ENCODE results near the gene NR2F1-AS1.
"Not testable (repeated sequence)": the region's sequence is repeated elsewhere in the genome, so short reads cannot be mapped to it uniquely, and the experiment has no call there.

Gene NR2F1-AS1

DNA sequence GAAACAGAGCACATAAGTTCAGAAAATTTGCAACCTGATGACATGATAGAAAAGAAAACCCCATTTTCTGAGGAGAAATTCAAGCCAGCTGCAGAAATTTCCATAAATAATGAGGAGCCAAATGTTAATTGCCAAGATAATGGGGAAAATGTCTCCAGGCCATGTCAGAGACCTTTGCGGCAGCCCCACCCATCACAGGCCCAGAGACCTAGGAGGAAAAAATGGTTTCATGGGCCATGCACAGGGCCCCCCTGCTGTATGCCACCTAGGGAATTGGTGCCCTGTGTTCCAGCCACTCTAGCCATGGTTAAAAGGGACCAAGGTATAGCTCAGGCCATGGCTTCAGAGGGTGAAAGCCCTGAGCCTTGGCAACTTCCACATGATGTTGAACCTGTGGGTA is 118.1 kb downstream of the NR2F1-AS1 start:
- DNase-seq = no peak
- H3K36me3 ChIP-seq = no peaks in the 10 kb centered on the region
- no peak overlapping the region for H3K4me3 ChIP-seq (ENCODE audit: low read depth, low read length)
- H3K27ac ChIP-seq = no peak overlapping the region
- H3K9me3 ChIP-seq (ENCODE audit: severe bottlenecking) = peaks cover 6% of the 10 kb centered on the region
- H3K27me3 ChIP-seq (ENCODE audit: insufficient read depth, low read depth, severe bottlenecking) = no peaks in the 10 kb centered on the region
- TF ChIP-seq, protein P1, sequence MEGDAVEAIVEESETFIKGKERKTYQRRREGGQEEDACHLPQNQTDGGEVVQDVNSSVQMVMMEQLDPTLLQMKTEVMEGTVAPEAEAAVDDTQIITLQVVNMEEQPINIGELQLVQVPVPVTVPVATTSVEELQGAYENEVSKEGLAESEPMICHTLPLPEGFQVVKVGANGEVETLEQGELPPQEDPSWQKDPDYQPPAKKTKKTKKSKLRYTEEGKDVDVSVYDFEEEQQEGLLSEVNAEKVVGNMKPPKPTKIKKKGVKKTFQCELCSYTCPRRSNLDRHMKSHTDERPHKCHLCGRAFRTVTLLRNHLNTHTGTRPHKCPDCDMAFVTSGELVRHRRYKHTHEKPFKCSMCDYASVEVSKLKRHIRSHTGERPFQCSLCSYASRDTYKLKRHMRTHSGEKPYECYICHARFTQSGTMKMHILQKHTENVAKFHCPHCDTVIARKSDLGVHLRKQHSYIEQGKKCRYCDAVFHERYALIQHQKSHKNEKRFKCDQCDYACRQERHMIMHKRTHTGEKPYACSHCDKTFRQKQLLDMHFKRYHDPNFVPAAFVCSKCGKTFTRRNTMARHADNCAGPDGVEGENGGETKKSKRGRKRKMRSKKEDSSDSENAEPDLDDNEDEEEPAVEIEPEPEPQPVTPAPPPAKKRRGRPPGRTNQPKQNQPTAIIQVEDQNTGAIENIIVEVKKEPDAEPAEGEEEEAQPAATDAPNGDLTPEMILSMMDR (IDR thresholded peaks at IDR 0.05; ENCODE audit: low read depth, low read length) = no peak

DNA sequence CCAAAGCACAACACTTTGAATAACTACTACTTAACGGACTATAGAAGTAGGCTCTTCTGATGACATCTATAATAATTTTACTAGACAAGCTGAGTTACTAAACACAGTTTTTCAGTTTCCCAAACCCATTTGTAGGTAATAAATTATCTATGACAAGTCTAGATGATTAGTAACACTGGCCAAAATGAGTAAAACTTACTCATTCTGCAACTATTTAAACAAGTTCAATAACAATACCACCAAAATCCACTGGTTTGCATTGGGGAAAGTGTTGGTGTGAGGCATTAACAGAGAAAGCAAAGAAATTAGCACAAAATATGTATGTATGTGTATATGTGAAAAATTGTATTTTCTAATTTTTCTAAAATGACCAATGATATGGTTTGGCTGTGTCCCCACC is 119.3 kb downstream of the NR2F1-AS1 start:
- H3K27me3 ChIP-seq (ENCODE audit: insufficient read depth, low read depth, severe bottlenecking) = no peaks in the 10 kb centered on the region
- TF ChIP-seq, protein P1 (IDR thresholded peaks at IDR 0.05; ENCODE audit: low read depth, low read length) = no peak
- peaks cover 6% of the 10 kb centered on the region for H3K9me3 ChIP-seq (ENCODE audit: severe bottlenecking)
- H3K27ac ChIP-seq = no peak overlapping the region
- H3K36me3 ChIP-seq = no peaks in the 10 kb centered on the region
- DNase-seq = no peak
- H3K4me3 ChIP-seq (ENCODE audit: low read depth, low read length) = no peak overlapping the region

DNA sequence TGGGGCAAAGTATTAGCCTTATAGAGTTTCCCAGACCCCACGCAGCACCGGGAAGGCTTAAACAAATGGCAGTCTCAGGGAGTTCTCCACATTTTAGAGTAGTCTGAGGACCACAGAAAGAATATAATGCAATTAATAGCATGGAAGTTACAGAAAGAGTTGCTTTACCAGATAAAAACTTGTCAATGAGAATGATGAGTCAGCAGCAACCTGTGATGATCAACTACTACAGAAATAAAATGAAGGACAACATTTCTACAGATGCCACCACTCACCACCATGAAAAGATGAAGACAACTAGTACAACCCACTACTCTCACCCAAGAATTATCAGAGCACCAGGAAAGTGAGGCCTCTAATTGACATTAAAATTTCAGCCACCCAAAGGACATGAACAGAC is 120.7 kb downstream of the NR2F1-AS1 start:
- Histone ChIP-seq H3K27ac (no peak overlapping the region), H3K9me3 (ENCODE audit: severe bottlenecking) (peaks cover 6% of the 10 kb centered on the region), H3K36me3 (no peaks in the 10 kb centered on the region), H3K4me3 (ENCODE audit: low read depth, low read length) (no peak overlapping the region), H3K27me3 (ENCODE audit: insufficient read depth, low read depth, severe bottlenecking) (no peaks in the 10 kb centered on the region)
- TF ChIP-seq, protein P1 (IDR thresholded peaks at IDR 0.05; ENCODE audit: low read depth, low read length) = no peak
- no peak for DNase-seq

DNA sequence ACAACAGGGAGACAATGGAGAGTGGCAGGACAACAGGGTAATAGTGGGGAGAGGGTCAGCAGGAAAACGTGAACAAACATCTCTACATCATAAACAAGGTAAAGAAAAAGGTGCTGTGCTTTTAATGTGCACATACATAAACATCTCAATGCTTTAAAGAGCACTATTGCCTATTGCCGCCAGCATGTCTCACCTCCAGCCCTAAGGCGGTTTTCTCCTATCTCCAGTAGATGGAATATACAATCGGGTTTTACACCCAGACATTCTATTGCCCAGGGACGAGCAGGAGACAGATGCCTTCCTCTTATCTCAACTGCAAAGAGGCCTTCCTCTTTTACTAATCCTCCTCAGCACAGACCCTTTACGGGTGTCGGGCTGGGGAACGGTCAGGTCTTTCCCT is 124.2 kb downstream of the NR2F1-AS1 start:
- H3K4me3 ChIP-seq (ENCODE audit: low read depth, low read length); H3K27ac ChIP-seq; H3K36me3 ChIP-seq; DNase-seq; H3K27me3 ChIP-seq (ENCODE audit: insufficient read depth, low read depth, severe bottlenecking); H3K9me3 ChIP-seq (ENCODE audit: severe bottlenecking): not testable (repeated sequence)

DNA sequence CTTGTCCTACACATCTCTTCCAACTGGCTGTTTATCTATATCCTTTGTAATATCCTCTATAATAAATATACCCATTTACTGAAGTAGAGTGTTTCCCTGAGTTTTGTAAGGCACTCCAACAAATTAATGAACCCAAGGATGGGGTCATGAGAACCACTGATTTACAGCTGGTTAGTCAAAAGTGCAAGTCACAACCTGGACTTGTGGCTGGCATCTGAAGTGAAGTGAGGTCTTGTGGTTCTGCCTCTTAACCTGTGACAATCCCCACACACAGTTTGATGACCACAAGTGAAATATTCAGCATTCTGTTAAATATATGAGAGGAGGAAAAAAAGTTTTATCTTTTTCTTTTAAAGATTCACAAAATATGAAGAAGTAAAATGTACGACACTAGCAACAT is 126.1 kb downstream of the NR2F1-AS1 start:
- no peak for DNase-seq
- no peaks in the 10 kb centered on the region for H3K27me3 ChIP-seq (ENCODE audit: insufficient read depth, low read depth, severe bottlenecking)
- TF ChIP-seq, protein P1 (IDR thresholded peaks at IDR 0.05; ENCODE audit: low read depth, low read length) = no peak

DNA sequence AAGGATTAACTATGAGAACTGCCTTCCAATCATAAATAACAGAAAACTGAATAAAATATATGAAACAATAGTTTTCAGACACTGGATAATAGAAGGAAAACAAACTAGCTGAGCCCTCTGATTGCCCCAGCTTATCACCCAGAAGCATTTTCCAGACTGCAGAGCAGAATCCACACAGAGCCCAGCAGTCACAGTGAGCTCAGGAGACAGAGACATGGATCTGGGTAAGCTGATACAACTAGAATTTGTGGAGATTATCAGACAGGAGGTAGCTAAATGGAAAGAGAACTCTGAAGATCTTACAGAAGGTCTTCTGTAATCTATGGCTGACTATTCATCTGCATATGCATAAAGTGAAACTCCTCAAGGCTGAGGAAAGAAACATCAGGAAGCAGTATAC is 128.8 kb downstream of the NR2F1-AS1 start:
- Histone ChIP-seq H3K9me3 (ENCODE audit: severe bottlenecking) (peaks cover 4% of the 10 kb centered on the region), H3K27me3 (ENCODE audit: insufficient read depth, low read depth, severe bottlenecking) (no peaks in the 10 kb centered on the region), H3K27ac (no peak overlapping the region), H3K36me3 (no peaks in the 10 kb centered on the region), H3K4me3 (ENCODE audit: low read depth, low read length) (no peak overlapping the region)
- DNase-seq = peak; percentile 32
- TF ChIP-seq, protein P1 (IDR thresholded peaks at IDR 0.05; ENCODE audit: low read depth, low read length) = no peak

More for the DNA sequence above, 126.1 kb downstream of the NR2F1-AS1 start:
- Histone ChIP-seq H3K36me3 (no peaks in the 10 kb centered on the region), H3K4me3 (ENCODE audit: low read depth, low read length) (no peak overlapping the region), H3K27ac (no peak overlapping the region), H3K9me3 (ENCODE audit: severe bottlenecking) (no peaks in the 10 kb centered on the region)
